HG03558 (cell line): ENCODE measurements around the gene TCL1A.
"Not testable (repeated sequence)": the region's sequence is repeated elsewhere in the genome, so short reads cannot be mapped to it uniquely, and the experiment has no call there.

Experiments used
- ATAC-seq: cut with Tn5 transposase; IDR thresholded peaks from one replicate; pipeline ENCODE4 v1.9.1; 2021; ENCODE audit warnings: moderate number of reproducible peaks; ENCODE audit not compliant: unreplicated experiment; ENCODE audit errors: extremely low read depth

TCL1A gene

DNA sequence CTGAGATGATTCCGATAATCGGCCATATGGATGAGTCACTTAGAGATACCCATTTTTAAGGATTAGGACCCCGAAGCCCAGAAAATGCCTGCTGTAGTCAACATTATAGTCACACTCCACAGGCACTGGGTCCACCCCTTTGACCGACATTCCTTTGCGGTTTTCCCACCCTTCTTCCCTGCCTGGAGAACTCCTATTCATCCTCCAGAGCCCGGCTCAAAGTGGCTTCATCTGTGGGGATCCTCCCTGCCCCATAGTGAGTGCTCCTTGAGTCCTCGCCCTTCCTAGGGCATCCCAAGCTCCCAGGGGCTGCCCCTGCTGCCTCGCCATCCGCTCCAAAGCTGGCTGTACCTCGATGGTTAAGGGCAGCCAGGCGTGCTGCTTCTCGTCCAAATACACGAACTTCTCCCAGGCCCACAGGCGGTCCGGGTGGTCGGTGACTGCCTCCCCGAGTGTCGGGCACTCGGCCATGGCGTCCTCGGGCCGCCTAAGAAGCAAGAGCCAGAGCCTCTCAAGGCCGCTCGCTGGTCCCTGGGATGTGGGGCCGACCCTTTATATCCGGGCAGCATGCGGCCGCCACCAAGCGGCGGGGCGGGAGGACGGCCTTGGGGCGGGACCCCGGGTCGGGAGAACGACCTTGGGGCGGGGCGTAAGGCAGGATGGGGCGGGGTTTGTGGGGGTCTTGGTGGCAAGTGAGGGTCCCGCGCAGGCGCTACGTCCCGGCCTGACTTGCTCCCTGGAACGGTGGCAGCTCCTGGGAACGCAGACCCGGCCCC lies at the start of gene TCL1A:
TSS of gene TCL1A (minus strand) at position 530 of the 776 bp plus-strand sequence. CDS start at position 471, 59 bp downstream.
- ATAC-seq, result peak; percentile 60

GRCh38 chr14:95763032-95763431 lies 49.1 kb upstream of the TCL1A start:
- ATAC-seq, result not testable (repeated sequence)

DNA sequence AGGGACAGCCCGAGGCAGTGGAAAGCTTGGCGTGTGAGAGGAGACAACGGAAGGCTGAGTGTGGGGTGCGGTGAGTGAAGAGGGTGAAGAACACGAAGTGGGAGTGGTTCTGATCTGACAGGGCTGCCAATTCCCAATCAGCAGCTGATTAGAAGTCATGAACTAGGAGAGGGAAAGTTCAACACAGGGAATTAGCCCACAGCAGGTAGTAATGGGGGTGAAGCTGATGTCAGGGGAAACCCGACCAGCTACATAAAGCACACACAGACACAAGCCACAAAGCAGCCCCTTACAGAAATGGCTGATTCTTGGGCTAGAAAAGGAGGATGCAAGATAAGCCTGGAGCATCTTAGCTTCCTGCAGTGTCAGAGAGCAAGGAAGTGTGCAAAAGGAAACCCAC lies 47.5 kb upstream of the TCL1A start:
- no peak for ATAC-seq

GRCh38 chr14:95760596-95760995 lies 46.7 kb upstream of the TCL1A start:
- ATAC-seq, result no peak

DNA sequence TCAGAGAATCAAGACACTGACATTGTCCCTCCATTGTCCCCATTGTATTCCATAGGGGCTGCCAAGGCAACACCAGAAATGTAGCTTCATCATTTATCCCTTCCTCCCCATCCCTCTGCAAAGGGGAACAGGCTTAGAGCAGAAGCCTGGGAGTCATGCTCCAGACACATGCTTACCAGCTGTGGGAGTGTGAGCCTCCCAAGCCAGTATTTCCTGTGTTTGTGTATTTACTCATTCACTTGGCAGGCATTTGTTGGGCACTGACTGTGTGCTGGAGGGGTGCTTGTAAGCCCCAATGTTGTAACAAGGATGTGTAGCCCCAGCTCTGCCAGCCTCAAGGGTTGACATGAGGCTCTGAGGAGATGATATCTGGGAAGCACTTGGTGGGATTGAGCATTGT lies 46.0 kb upstream of the TCL1A start:
- ATAC-seq, result no peak

GRCh38 chr14:95758331-95758730 lies 44.4 kb upstream of the TCL1A start:
- ATAC-seq, result no peak

GRCh38 chr14:95756751-95757150 lies 42.8 kb upstream of the TCL1A start:
- no peak for ATAC-seq

GRCh38 chr14:95756127-95756526 lies 42.2 kb upstream of the TCL1A start:
- ATAC-seq, result no peak

DNA sequence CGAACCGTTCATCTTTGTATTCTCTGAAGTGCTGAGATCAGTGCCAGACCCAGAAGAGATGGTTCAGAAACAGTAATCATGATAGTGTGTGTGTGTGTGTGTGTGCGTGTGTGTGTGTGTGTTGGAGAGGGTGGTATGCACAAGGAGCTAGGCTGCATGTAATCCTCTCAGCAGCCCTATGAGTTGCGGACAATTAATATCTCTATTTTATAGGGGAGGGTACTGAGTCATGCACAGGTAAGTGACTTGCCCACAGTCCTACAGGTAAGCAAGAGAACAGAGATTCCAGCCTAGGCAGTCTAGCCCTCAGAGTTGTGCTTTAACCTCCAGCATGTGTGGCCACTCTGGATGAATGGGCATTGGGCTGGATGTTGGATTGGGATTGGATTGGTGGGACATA lies 27.9 kb upstream of the TCL1A start:
- no peak for ATAC-seq

GRCh38 chr14:95741038-95741490 lies 27.1 kb upstream of the TCL1A start:
- ATAC-seq, result no peak

- ATAC-seq, result no peak
Measured at GRCh38 chr14:95739356-95739755, 25.4 kb upstream of the TCL1A start.

DNA sequence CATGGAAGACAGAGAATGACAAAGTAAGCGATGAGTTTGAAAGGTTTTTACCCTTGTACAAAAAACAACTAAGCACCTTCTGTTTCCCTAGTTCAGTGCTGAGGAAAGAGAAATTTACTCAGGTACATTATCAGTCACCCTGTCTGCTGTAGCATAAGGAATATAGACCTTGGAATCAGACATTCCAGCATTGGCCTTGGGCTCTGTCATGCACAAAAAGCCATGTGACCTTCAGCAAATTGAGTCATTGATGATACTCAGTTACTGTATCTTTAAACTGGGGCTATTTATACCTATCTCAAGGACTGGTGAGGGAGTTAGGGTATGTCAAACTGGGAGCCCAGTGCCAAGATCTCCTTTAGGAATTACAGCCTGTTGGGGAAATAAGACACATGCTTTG lies 19.3 kb upstream of the TCL1A start:
- ATAC-seq, result no peak

DNA sequence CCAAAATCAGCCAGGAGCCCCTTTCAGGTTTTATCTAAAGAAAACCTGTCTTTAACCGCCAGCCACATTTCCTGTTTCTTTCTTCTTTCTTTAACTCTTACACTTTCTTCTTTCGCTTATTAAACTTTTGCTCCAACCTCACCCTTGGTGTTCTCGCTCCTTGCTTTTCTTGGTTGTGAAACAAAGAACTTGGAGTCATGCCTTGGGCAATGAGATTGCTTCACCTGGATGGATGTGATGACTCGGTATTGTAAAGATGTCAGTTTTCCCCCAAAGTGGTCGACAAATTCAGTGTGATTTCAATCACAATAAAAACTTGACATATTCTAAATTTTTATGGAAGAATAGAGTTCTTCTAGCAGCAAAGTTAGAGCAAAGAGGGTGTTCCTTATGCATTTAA lies 16.2 kb upstream of the TCL1A start:
- ATAC-seq, result no peak

DNA sequence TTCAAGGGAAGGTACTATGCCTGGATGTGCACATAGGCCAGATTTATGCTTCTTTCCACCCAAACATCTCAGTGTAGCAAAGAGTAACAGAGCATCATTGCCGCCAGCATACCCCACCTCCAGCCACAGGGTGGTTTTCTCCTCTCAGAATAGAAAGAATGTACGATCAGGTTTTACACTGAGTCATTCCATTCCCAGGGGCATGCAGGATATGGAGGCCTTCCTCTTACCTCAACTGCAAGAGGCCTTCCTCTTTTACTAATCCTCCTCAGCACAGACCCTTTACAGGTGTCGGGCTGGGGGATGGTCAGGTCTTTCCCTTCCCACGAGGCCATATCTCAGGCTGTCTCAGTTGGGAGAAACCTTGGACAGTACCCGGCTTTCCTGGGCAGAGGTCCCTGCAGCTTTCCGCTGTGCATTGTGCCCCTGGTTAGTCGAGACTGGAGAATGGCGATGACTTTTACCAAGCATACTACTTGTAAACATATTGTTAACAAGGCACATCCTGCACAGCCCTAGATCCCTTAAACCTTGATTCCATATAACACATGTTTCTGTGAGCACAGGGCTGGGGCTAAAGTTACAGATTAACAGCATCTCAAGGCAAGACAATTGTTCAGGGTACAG lies 15.6 kb upstream of the TCL1A start:
- ATAC-seq, result not testable (repeated sequence)

DNA sequence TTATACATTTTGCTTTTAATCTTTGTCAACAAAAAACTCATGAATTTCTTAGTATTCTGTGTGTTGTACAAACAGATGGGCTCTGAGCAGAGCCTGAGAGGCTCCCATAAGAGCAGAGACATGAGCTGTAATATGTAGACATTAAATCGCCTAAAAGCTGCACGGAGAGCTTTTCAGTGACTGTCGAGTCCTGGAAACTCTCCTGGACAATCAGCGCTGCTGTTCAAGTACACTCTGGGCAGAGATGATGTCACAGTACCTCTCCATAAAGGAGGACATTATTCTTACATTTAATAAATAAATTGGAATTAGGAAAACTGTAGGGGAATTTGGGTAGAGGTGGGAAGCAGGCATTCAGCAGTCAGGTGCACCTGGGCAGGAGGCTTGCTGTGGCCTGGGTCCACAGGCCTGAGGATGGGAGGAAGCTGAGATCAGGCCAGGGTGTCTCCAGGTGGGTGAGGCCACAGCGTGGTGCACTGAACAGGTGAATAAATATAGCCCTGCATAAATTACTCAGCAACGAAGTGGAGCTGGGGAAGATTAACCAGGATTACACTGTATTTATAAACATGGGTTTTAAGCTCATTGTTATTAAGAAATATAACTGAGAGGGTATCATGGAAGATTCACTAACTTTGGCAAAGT lies 13.3 kb upstream of the TCL1A start:
- no peak for ATAC-seq

GRCh38 chr14:95725685-95726336 lies 11.9 kb upstream of the TCL1A start:
- ATAC-seq, result peak; percentile 57

- no peak for ATAC-seq
Measured at GRCh38 chr14:95722525-95723190, 8.7 kb upstream of the TCL1A start.

GRCh38 chr14:95712398-95712797 lies 1.5 kb downstream of the TCL1A start:
- ATAC-seq, result no peak

DNA sequence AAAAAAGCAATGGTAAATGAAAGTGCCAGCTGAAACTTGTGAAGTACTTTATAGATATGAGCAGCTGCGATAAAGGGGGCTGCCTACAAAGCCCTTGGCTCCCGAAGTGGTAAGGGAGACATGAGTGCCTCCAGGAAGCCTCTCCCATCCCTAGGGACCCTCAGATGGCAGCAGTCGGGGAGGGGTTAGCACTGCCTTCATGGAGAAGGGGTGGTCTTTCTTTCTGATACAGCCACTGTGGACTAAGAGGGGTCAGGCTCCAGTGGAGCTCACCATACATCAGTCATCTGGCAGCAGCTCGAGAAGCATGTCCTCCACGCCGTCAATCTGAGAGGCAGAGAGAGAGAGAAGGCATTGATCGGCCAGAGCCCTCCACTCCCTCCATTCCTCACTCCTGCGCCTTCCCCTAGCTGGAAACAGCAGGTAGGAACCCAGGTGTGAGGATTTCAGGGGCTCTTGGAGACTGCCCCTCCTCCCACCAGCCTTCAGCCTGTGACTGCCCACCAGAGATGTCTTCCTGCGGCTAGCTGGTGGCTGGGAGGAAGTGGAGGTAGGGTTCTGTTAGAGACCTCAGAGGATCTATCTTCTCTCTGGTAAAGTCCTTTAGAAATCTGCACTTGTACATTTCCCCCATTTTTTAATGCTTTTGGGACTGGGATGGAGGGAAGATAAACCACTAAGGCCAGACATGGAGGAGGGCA lies 2.3 kb downstream of the TCL1A start:
- no peak for ATAC-seq

- ATAC-seq, result no peak
Measured at GRCh38 chr14:95710106-95710505, 3.8 kb downstream of the TCL1A start.
